ENCODE results near the gene CDH13.

Gene CDH13

GRCh38 chr16:83136419-83136818, 509.6 kb downstream of the CDH13 start:
- no peak for DNase-seq

- no peak for DNase-seq
These were observed 510.2 kb downstream of the CDH13 start for GRCh38 chr16:83136924-83137323.

GRCh38 chr16:83137326-83137781, 510.6 kb downstream of the CDH13 start:
- DNase-seq = no peak

- DNase-seq = no peak
These were observed 511.1 kb downstream of the CDH13 start for GRCh38 chr16:83137894-83138293.

- no peak for DNase-seq
These were observed 511.7 kb downstream of the CDH13 start for GRCh38 chr16:83138512-83138911.

GRCh38 chr16:83138976-83139690, 512.4 kb downstream of the CDH13 start:
- no peak for DNase-seq

- DNase-seq = no peak
These were observed 517.0 kb downstream of the CDH13 start for GRCh38 chr16:83143788-83144187.

GRCh38 chr16:83145297-83145696, 518.5 kb downstream of the CDH13 start:
- DNase-seq = no peak

- no peak for DNase-seq
These were observed 520.5 kb downstream of the CDH13 start for GRCh38 chr16:83147244-83147643.

GRCh38 chr16:83158320-83158957, 531.7 kb downstream of the CDH13 start:
- no peak for DNase-seq

GRCh38 chr16:83159049-83159448, 532.3 kb downstream of the CDH13 start:
- no peak for DNase-seq

GRCh38 chr16:83160287-83161020, 533.7 kb downstream of the CDH13 start:
- no peak for DNase-seq

GRCh38 chr16:83162791-83163190, 536.0 kb downstream of the CDH13 start:
- no peak for DNase-seq

- DNase-seq = no peak
These were observed 538.0 kb downstream of the CDH13 start for GRCh38 chr16:83164816-83165215.

GRCh38 chr16:83171396-83171795, 544.6 kb downstream of the CDH13 start:
- no peak for DNase-seq

GRCh38 chr16:83174671-83175070, 547.9 kb downstream of the CDH13 start:
- no peak for DNase-seq

- DNase-seq = no peak
These were observed 550.0 kb downstream of the CDH13 start for GRCh38 chr16:83176802-83177201.

- no peak for DNase-seq
These were observed 559.1 kb downstream of the CDH13 start for GRCh38 chr16:83185902-83186301.

GRCh38 chr16:83187405-83187804, 560.6 kb downstream of the CDH13 start:
- DNase-seq = peak; percentile 12

GRCh38 chr16:83196796-83197195, 570.0 kb downstream of the CDH13 start:
- no peak for DNase-seq

- DNase-seq = no peak
These were observed 570.7 kb downstream of the CDH13 start for GRCh38 chr16:83197450-83197849.

GRCh38 chr16:83198977-83199376, 572.2 kb downstream of the CDH13 start:
- DNase-seq = no peak

- no peak for DNase-seq
These were observed 573.4 kb downstream of the CDH13 start for GRCh38 chr16:83200005-83200779.

All from NCI-H226 (cell line).